HG03108 (cell line): ENCODE results near the gene MS4A2.
"Not testable (repeated sequence)": the region's sequence is repeated elsewhere in the genome, so short reads cannot be mapped to it uniquely, and the experiment has no call there.

Experiments used
- ATAC-seq: cut with Tn5 transposase; IDR thresholded peaks from one replicate; pipeline ENCODE4 v1.9.1; 2021; ENCODE audit warnings: moderate library complexity; ENCODE audit not compliant: unreplicated experiment

Gene MS4A2

DNA sequence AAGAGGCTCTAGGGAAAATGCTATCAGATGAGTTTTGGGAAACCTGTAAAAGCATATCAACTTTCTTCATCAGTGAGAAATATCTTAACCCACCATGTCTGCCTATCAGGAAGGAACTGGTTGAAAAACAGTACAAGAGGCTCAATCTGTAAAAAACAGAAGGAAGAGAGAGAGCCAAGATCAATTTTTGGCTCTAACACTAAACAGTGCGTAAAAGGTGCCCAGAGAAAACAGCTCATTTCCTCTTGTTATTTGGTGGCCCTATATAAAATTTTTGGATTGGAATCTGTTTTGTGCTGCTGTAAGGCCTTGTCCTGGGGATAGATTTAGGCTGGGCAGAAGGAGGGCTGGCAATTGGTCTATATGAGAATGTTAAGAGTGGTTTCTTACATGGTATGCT lies 12.1 kb downstream of the MS4A2 start:
- ATAC-seq: no peak

DNA sequence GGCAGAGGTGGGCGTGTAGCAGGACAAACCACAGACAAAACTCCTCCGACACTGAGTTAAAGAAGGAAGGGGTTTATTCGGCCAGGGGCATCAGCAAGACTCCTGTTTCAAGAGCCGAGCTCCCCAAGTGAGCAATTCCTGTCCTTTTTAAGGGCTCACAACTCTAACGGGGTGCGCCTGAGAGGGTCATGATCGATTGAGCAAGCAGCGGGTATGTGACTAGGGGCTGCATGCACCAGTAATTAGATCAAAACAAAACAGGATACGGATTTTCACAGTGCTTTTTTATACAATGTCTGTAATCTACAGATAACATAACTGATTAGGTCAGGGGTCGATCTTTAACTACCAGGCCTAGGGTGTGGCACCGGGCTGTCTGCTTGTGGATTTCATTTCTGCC lies 12.9 kb downstream of the MS4A2 start:
- not testable (repeated sequence) for ATAC-seq

DNA sequence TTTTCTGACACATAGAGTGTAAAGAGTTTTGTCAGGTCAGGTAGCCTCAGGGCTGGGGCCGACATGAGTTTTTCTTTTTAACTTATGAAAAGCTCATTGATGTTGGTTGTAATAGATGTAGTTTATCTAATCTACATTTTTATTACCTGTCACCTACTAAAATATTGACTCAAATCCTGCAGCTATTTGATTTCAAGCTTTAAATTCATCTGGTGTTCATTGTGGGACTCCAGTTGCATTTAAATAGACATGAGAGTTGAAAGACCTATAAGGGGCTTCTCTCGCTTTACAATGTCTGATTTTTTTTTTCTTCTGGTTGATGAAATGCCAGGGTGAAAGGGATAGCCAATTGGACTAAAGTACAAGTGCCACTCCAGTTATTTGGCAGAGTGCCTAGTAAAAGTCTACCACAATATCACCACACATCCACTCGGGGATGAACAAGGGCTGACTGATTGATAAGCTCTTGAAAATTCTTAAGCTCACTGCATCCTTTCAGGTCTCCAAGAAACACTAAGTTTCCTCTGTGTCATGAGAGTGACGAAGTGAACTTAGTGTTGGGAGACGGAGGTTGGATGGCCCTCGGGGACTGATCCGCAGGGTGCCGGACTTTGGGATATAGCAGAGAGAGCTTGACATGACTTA lies 16.1 kb downstream of the MS4A2 start:
- not testable (repeated sequence) for ATAC-seq

- not testable (repeated sequence) for ATAC-seq
Observed at GRCh38 chr11:60108631-60109030, 20.2 kb downstream of the MS4A2 start.

DNA sequence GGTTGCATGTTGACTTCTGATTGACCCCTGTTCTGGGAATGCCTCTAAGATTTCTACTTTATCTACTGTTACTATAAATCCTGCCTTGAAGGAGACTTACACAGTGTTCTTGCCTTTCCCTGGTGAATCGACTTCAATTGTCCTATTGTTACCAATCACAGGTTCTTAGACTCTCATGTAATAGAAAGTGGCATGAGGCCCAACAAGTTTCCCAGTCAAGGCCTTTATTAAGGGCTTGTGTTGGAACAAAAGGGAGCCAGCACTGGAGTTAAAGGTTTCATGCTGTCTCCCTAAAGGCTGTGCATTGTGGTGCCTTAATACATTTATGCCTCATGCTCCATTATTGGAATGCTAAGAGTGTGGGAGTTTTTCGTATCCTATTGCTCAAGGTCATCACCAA lies 23.3 kb downstream of the MS4A2 start:
- no peak for ATAC-seq

GRCh38 chr11:60116996-60117790 lies 28.7 kb downstream of the MS4A2 start:
- no peak for ATAC-seq

- no peak for ATAC-seq
Observed at GRCh38 chr11:60118338-60118737, 29.9 kb downstream of the MS4A2 start.

GRCh38 chr11:60119710-60120109 lies 31.2 kb downstream of the MS4A2 start:
- ATAC-seq: no peak

DNA sequence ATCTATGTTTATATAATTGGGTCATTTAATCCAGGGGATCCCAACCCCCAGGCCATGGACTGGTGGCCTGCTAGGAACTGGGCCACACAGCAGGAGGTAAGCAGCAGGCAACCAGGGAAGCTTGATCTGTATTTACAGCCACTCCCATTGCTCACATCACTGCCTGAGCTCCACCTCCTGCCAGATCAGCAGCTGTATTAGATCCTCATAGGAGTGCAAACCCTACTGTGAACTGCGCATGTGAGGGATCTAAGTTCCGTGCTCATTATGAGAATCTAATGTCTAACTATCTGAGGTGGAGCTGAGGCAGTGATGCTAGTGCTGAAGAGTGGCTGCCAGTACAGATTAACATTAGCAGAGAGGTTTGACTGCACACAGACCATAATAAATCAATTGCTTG lies 32.8 kb downstream of the MS4A2 start:
- no peak for ATAC-seq

DNA sequence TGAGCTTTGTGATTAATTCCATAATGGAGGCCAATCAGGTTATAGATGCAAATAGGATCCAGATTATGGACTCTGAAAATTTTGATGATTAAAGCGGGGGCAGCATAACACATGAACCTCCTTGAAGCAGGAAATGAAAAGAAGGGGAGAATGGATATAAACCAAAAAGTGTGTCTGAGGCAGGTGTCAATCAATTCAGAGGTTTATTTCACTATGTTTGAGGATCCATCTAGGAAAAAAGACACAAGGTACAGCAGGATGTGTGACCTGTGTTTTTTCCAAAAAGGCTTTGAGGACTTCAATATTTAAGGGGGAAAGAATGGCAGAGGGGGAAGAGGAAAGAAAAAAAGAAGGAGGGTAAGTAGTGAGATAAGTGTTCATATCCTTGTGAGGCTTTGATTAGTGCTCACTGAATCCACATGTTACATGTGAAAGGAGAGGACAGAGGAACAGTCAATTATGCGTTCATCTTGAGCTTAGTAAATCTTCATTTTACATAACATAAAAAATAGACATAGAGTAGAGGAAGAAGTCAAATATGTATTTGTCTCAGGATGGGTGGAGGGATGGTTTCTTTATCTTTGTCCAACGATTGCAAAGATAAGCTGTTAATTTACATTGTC lies 34.1 kb downstream of the MS4A2 start:
- no peak for ATAC-seq

GRCh38 chr11:60124802-60125432 lies 36.5 kb downstream of the MS4A2 start:
- ATAC-seq: no peak

DNA sequence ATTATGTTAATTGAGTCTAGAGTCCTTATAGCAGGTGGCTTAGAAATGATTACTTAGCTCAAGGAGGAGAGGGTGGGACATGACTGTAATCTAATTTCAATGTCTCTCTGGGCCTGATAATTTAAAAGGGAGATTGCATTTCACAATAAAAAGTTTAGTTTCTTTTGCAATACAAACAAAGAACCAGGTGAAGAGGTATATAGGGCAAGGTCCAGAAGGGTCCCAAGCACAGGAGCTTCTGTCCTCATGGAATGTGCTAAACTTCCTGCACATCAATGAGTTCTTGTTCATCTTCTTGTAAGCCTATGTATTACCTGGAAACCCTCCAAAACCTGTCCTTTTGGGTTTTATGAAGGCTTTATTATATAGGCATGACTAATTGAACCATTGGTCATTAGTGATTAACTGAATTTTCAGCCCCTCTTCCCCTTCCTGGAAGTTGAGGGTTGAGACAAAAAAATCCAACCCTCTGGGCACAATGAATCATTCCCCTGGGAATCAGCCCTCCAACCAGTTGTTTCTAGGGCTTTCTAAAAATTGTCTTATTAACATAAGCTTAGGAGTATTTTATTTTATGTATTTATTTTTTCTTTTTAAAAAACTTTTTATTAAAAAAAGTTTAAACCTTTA lies 37.6 kb downstream of the MS4A2 start:
- ATAC-seq: no peak

DNA sequence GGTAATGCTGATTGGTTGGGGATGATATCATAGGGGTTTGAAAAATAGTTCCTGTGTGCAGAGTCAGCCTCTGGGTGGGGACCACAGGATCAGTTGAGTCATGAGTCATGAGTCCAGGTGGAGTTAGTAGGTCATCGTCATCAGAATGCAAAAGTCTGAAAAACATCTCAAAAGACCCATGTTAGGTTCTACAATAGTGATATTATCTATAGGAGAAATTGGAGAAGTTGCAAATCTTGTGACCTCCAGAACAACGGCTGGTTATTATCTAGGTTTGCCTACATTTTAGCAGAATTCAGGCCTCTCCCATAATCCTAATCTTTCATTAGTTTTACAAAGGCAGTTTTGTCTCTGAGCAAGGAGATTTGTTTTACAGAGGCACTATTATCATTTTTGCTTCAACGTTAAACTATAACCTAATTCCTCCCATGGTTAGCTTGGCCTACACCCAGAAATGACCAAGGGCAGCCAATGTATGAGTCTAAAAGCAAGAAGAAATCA lies 38.9 kb downstream of the MS4A2 start:
- ATAC-seq: no peak

- no peak for ATAC-seq
Observed at GRCh38 chr11:60128376-60128775, 39.9 kb downstream of the MS4A2 start.

GRCh38 chr11:60128866-60129265 lies 40.4 kb downstream of the MS4A2 start:
- ATAC-seq: not testable (repeated sequence)

DNA sequence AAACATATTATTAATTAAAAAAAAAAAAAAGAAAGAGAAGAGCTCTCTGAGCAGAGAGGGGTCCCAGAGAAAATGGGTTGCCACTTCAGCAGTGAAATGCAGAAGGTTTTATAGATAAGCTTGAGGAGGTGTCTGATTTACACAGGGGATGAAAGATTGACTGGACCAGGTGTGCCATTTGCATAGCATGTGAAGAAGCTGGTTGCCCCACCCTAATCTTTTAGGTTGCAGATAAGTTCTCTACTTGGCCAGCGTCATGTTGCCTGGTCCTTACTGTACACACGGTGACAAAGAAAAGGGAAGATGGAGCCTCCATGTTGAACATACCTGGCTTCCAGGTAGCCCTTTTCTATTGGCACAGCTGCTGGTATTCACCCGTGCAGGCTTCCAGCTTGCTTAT lies 41.4 kb downstream of the MS4A2 start:
- no peak for ATAC-seq

DNA sequence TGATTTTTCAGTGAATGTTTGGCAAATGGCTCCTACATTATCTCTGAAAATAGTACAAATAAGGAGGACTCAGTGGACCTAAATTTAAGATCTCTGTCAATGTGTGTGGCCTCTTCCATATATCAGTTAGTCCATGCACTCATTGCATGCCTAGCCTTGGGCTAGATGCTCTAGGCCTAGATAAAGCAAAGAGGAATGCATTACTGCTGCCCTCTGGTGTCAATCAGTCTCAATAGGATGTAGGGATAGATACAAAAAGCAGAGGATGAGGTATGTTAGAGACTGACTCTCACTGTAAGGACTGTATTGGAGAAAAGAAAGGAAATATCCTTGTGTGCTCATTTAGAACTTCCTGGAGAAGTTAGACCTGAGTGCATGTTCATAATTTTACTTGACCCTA lies 42.0 kb downstream of the MS4A2 start:
- ATAC-seq: no peak

GRCh38 chr11:60131912-60132311 lies 43.4 kb downstream of the MS4A2 start:
- no peak for ATAC-seq

DNA sequence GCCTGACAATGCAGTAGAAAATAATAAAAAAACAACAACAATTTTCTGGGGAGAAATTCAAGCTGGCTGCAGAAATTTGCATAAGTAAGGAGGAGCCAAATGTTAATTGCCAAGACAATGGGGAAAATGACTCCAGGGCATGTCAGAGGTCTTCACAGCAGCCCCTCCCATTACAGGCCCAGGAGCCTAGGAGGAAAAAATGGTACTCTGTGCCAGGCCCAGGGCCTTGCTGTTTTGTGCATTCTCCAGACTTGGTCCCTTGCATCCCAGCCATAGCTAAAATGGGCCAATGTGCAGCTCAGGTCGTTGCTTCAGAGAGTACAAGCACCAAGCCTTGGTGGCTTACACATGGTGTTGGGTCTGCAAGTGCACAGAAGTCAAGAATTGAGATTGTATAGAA lies 45.5 kb downstream of the MS4A2 start:
- no peak for ATAC-seq

DNA sequence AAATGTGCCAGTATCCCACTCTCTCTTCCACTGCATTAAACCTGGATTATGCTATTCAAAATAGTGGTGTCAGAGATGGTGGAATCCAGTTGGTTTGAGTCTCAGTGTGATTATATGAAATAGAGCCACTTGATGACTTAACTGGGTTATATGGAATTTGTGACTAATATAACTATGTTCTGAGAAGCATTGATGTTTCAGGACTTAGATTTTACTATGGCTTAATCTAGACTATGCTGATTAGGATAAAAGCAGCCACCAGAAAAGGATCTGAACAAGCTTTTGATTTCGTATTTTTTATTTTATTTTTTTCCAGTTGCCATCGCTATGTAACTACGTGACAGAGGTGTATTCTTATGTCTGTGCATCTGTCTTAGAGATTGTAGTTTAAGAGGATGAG lies 55.3 kb downstream of the MS4A2 start:
- ATAC-seq: no peak

- ATAC-seq: no peak
Observed at GRCh38 chr11:60145677-60146076, 57.2 kb downstream of the MS4A2 start.
